Activated CD4-positive, alpha-beta memory T cell treated with anti-CD3 and anti-CD28 coated beads for 36 hours (primary cell): ENCODE measurements around the gene FRY. TPM values are rescaled to one million over a fixed set of nuclear protein-coding genes. Genes with fewer than 3 reads are reported as not detected.

Source experiments
- CTCF ChIA-PET: fragments of 350-600 bp; sonication (Branson Sonifier 250); formaldehyde crosslinking; loops from one replicate; lab custom pipeline; 2021; ENCODE audit warnings: antibody characterized with exemption, inconsistent platforms; lab: Charles Lee
- POLR2A ChIA-PET: fragments of 350-600 bp; sonication (Branson Sonifier 250); formaldehyde crosslinking; loops from one replicate; lab custom pipeline; 2021; ENCODE audit warnings: antibody characterized with exemption; lab: Charles Lee
- DNase-seq: peaks from one replicate; pipeline ENCODE4 v3.0.0-alpha.2; 2020
- H3K27ac Mint-ChIP-seq: one replicate; pipeline ENCODE4 v1.8.0; 2021; ENCODE audit warnings: mixed read lengths
- H3K27me3 Mint-ChIP-seq: one replicate; pipeline ENCODE4 v1.8.0; 2021; ENCODE audit warnings: mixed read lengths
- H3K36me3 Mint-ChIP-seq: one replicate; pipeline ENCODE4 v1.8.0; 2021; ENCODE audit warnings: mixed read lengths
- H3K4me1 Mint-ChIP-seq: one replicate; pipeline ENCODE4 v1.8.0; 2021; ENCODE audit warnings: low read depth, mixed read lengths
- H3K4me3 Mint-ChIP-seq: one replicate; pipeline ENCODE4 v1.8.0; 2021; ENCODE audit warnings: mild to moderate bottlenecking, mixed read lengths
- H3K9me3 Mint-ChIP-seq: one replicate; pipeline ENCODE4 v1.8.0; 2021; ENCODE audit warnings: mixed read lengths
- intact Hi-C: fragments of 100-400 bp; cut with micrococcal nuclease; formaldehyde crosslinking; loops from one replicate; pipeline ENCODE4 v1.15.1; 2023
- total RNA-seq, 2 experiments: library from RNA; stranded (reverse); gene quantifications; one replicate each; pipeline ENCODE4 v1.2.3, GENCODE V29; 2021

FRY gene
- total RNA-seq, 2 experiments from 2014 or later: 4.4 to 5.3 TPM

DNA sequence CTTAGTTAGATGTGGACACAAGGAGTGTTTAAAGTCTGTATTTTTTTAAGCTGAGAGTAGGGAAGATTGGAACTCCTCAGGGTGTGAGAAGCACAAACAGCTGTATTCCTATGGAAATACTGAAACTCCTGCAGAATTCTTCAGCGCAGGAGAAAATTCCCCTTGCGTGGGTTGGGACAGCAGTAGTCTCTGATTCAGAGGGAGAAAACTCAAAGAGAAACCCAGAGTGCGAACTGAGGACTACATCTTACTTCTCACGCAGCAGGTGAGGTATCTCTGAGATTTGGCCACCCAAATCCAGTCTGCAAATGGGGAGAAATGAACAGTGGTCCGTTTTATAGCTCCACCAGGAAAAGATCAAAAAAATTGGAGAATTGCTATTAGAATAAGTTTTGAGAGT, 60.9 kb downstream of the FRY start:
- ChIA-PET CTCF (no interaction called here), POLR2A (no interaction called here)
- DNase-seq: no peak
- Mint-ChIP-seq H3K9me3 (no peaks in the 10 kb centered on the region), H3K36me3 (no peaks in the 10 kb centered on the region), H3K4me3 (no peak overlapping the region), H3K27ac (no peak overlapping the region), H3K27me3 (no peaks in the 10 kb centered on the region), H3K4me1 (no peaks in the 10 kb centered on the region)
- intact Hi-C loops: no loop called here

DNA sequence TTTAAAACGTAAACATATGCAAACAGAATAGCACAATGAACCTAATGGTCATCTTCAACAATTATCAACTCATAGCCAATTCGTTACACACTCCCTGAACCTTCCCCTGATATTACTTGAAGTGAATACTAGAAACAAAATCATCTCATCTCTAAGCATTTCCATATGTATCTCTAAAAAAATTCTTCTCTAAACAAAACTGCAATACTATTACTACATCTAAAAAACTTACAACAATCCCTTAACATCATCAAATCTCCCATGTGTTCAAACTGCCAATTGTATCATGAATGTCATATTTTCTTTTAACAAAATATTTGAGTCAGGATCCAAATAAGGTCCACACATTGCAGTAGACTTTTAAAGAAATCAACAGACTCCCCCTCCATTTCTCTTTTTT, 61.4 kb downstream of the FRY start:
- Mint-ChIP-seq H3K27ac (no peak overlapping the region), H3K4me3 (no peak overlapping the region), H3K4me1 (no peaks in the 10 kb centered on the region), H3K36me3 (no peaks in the 10 kb centered on the region), H3K27me3 (no peaks in the 10 kb centered on the region), H3K9me3 (no peaks in the 10 kb centered on the region)
- CTCF ChIA-PET: no interaction called here
- DNase-seq: no peak
- POLR2A ChIA-PET: no interaction called here
- intact Hi-C loops: no loop called here

DNA sequence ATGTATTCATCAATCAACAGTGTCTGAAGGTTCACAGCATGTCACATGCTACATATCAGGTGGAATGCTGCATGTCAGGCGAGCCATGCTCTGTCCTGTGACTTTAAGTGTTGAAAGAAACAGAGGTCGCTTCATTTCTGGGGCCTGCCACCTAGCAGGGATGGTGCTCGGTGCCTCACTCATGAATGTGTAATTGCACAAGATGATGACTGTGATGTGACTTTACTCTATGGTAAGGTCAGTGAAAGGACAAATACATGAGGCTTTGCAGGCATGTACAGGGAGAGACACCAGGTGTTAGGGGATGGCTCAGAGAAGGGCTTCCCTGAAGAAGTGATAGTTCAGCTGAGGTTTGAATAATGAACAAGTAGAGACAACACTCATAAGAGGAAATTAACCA, 66.7 kb downstream of the FRY start:
- DNase-seq: no peak
- Mint-ChIP-seq H3K4me3 (no peak overlapping the region), H3K36me3 (peaks cover 1% of the 10 kb centered on the region), H3K27me3 (no peaks in the 10 kb centered on the region), H3K4me1 (no peaks in the 10 kb centered on the region), H3K27ac (no peak overlapping the region), H3K9me3 (no peaks in the 10 kb centered on the region)
- ChIA-PET POLR2A (no interaction called here), CTCF (no interaction called here)
- intact Hi-C loops: no loop called here

DNA sequence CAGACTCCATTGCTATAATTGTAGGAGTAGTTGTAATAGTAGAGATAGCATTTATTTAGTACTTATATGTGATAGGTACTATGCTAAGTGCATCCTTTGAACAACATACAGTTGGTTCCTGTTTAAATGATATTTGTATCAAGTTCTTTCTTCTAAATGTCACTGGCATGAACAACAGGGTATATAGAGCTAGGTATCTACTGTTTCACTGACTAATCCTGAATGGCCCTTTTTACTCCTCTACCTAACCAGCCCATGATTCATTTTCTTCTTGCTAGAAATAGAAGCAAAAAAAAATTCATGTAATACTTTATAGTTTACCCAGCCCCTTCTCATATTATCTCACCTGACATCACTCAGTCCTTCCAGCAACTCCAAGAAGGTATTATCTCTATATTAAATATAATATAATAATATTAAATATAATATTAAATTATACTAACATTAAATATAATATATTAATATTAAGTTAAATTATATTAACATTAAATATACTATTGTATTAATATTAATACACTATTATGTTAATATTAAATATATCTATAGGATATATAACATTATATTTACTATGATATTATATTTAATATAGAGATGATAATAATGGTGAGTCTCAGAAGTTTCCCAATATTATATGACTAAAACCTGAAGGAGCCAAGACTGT, 74.2 kb downstream of the FRY start:
- Mint-ChIP-seq H3K4me1 (no peaks in the 10 kb centered on the region), H3K4me3 (no peak overlapping the region), H3K9me3 (no peaks in the 10 kb centered on the region), H3K36me3 (peaks cover 10% of the 10 kb centered on the region), H3K27ac (no peak overlapping the region), H3K27me3 (no peaks in the 10 kb centered on the region)
- intact Hi-C loops: no loop called here
- DNase-seq: no peak
- POLR2A ChIA-PET: no interaction called here
- CTCF ChIA-PET: no interaction called here

DNA sequence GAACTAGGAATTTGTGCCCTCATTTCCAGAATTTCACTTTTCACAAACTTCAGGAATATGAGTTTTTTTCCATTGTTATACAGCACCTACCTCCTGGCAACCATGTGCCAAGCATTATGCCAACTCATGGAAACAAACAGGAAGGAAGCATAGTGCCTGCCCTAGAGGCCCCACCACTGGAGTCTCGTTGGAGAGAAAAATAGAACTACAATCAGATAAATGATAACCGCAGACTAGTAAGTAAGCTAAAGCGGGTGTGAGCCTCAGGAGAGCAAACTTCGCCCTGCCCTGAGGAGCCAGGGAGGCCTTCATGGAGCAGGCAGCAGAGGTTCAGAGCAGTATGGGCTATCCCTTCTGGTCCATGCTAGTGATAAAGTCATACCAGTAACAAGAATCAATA, 75.9 kb downstream of the FRY start:
- no peaks in the 10 kb centered on the region for H3K9me3 Mint-ChIP-seq
- POLR2A ChIA-PET: interaction anchor here (1.1 kb wide), 1 partner anchor 100 kb away, joined by 3 read pairs; no protein-coding TSS in a partner anchor

DNA sequence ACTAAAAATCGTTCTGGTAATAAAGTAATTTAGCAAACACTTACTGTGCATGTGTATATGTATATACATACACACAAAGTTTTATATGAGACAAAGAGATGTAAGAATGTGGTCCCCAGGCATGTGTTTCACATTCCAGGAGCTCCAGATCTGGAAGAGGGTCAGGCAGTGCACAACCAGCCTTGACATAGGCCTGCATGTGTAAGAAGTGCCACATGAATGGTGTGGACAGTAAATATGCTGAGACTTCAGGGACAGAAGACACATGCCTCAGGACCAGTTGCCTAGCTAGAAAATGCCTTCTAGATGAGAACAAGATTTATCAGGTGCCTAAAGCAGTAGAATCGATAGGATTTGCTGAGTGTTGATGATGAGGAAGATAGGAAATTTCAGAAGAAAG, 76.4 kb downstream of the FRY start:
- CTCF ChIA-PET: no interaction called here

More for the DNA sequence above, 75.9 kb downstream of the FRY start:
- Mint-ChIP-seq H3K36me3 (peaks cover 8% of the 10 kb centered on the region), H3K4me3 (no peak overlapping the region), H3K27me3 (no peaks in the 10 kb centered on the region), H3K27ac (no peak overlapping the region), H3K4me1 (no peaks in the 10 kb centered on the region)
- DNase-seq: no peak
- intact Hi-C loops: no loop called here
- CTCF ChIA-PET: no interaction called here

DNA sequence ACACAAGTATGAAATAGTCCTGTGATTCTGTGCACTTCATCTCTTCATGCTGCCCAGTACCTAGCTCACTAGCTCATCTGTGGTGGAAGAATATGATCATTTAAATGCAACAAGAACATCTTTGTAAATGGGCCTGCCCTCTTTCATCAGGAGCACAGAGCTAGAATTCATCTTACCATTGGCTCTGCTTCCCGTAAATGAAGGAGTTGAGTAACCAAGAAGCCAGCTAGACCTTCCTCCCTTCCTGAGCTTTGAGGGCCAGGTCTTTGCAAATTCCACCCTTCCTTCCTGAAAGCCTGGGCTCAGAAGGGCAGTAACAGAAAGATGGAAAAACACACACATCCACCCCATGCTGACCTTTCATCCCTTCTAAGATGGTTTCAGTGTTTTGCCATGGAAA, 82.0 kb downstream of the FRY start:
- CTCF ChIA-PET: no interaction called here

More for the DNA sequence above, 76.4 kb downstream of the FRY start:
- no peak overlapping the region for H3K27ac Mint-ChIP-seq
- no peaks in the 10 kb centered on the region for H3K4me1 Mint-ChIP-seq
- no peak overlapping the region for H3K4me3 Mint-ChIP-seq
- peaks cover 8% of the 10 kb centered on the region for H3K36me3 Mint-ChIP-seq
- POLR2A ChIA-PET: interaction anchor here (1.1 kb wide), 1 partner anchor 100 kb away, joined by 3 read pairs; no protein-coding TSS in a partner anchor
- intact Hi-C loops: no loop called here
- DNase-seq: no peak
- no peaks in the 10 kb centered on the region for H3K27me3 Mint-ChIP-seq
- no peaks in the 10 kb centered on the region for H3K9me3 Mint-ChIP-seq

DNA sequence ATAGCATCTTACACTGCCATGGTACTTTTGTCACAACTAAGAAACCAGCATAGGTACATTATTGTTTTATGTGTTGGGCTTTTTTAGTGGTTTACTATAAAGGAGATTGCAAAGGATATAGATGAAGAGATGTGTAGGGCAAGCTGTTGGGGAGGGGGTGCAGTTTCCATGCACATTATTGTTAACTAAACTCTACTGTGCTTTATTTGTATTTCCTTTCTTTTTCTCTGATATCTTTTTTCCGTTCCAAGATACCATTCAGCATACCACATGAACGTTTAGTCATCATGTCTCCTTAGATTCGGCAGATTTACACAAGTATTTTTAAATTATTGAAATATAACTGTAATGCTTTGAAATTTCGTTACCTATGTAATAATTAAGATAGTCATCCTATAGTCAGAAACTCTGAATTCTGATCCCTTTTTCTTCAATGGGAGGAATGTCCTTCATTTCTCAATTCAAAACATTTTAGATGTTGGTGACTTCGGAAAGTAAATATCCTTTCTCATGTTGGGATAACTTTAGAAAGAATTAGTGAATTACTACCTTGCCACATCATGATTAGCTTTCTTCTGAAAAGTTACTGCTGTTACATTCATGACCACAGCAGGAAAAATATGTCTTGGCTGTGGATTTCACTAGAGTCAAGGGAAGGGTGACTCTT, 82.8 kb downstream of the FRY start:
- Mint-ChIP-seq H3K36me3 (no peaks in the 10 kb centered on the region), H3K27me3 (no peaks in the 10 kb centered on the region), H3K4me1 (peaks cover 11% of the 10 kb centered on the region), H3K9me3 (no peaks in the 10 kb centered on the region), H3K4me3 (no peak overlapping the region), H3K27ac (no peak overlapping the region)
- no peak for DNase-seq
- intact Hi-C loops: no loop called here
- POLR2A ChIA-PET: no interaction called here
- CTCF ChIA-PET: interaction anchor here (1.1 kb wide), 1 partner anchor 205 kb away, joined by 3 read pairs; no protein-coding TSS in a partner anchor

More for the DNA sequence above, 82.0 kb downstream of the FRY start:
- H3K9me3 Mint-ChIP-seq: no peaks in the 10 kb centered on the region
- H3K36me3 Mint-ChIP-seq: no peaks in the 10 kb centered on the region
- POLR2A ChIA-PET: no interaction called here
- no peaks in the 10 kb centered on the region for H3K27me3 Mint-ChIP-seq
- peaks cover 11% of the 10 kb centered on the region for H3K4me1 Mint-ChIP-seq
- intact Hi-C loops: no loop called here
- DNase-seq: no peak
- H3K4me3 Mint-ChIP-seq: no peak overlapping the region
- no peak overlapping the region for H3K27ac Mint-ChIP-seq

DNA sequence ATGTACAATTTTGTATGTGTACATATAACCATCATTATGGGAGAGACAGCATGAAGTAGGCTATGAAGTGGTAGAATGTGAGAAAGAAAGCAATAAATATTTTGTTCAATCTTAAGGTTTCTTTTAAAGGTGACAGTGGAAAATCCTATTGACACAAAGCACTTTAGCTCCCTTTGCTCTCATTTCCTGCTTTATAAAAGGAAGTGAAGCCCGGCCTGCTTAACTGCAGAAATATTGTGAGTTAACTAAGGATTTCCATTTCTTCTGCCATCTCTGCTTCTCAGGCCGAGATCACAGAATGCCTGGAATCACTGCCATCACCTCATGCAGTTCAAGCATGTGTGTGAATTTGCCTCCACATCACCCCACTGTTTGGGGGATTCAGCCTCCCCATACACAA, 83.5 kb downstream of the FRY start:
- CTCF ChIA-PET: interaction anchor here (1.1 kb wide), 1 partner anchor 206 kb away, joined by 3 read pairs; no protein-coding TSS in a partner anchor
- Mint-ChIP-seq H3K27ac (no peak overlapping the region), H3K4me1 (peaks cover 11% of the 10 kb centered on the region), H3K9me3 (no peaks in the 10 kb centered on the region), H3K36me3 (no peaks in the 10 kb centered on the region), H3K27me3 (no peaks in the 10 kb centered on the region), H3K4me3 (no peak overlapping the region)
- DNase-seq: no peak
- intact Hi-C loops: no loop called here
- POLR2A ChIA-PET: no interaction called here

DNA sequence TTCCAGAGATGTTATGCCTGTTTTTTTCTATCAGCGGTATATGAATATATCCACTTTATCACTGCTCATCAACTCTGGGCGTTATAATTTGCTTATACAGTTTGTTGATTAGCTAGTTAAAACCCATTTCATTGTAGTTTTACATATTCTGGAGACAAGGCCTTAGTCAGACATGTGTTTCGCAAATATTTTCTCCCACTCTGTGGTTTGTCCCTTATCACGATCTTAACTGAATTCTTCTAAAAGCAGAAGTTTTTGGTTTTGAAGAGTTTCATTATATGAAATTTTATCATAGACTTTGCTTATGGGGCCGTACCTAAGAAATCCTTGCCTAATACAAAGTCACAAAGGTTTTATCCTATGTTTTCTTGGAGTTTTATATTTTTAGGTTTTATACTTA, 84.6 kb downstream of the FRY start:
- no peak overlapping the region for H3K27ac Mint-ChIP-seq
- H3K4me3 Mint-ChIP-seq: no peak overlapping the region
- CTCF ChIA-PET: no interaction called here
- POLR2A ChIA-PET: no interaction called here
- H3K36me3 Mint-ChIP-seq: peaks cover 6% of the 10 kb centered on the region
- DNase-seq: no peak
- no peaks in the 10 kb centered on the region for H3K27me3 Mint-ChIP-seq
- H3K4me1 Mint-ChIP-seq: peaks cover 12% of the 10 kb centered on the region
- no peaks in the 10 kb centered on the region for H3K9me3 Mint-ChIP-seq
- intact Hi-C loops: no loop called here

DNA sequence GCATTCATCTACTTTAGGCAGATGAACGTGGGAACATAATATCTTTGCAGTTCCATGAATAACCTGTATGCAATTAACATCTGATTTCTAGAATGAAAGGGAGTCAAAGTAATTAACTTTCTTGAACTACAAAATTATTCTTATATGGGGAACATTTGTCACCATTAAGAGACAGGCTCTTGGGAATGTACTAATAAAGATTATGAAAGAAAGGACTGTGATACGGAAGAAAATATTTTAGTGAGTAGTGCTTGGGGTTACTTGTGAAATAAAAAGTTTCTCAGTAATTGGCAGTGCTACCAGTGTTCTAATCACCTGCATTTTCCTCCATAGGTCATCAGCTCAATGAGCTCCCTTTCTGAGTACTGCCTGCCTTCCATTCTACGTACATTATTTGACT, 85.4 kb downstream of the FRY start:
- no peak overlapping the region for H3K27ac Mint-ChIP-seq
- no peaks in the 10 kb centered on the region for H3K27me3 Mint-ChIP-seq
- H3K4me3 Mint-ChIP-seq: no peak overlapping the region
- ChIA-PET POLR2A (no interaction called here), CTCF (no interaction called here)
- no peak for DNase-seq
- peaks cover 13% of the 10 kb centered on the region for H3K36me3 Mint-ChIP-seq
- peaks cover 14% of the 10 kb centered on the region for H3K4me1 Mint-ChIP-seq
- intact Hi-C loops: no loop called here
- no peaks in the 10 kb centered on the region for H3K9me3 Mint-ChIP-seq

DNA sequence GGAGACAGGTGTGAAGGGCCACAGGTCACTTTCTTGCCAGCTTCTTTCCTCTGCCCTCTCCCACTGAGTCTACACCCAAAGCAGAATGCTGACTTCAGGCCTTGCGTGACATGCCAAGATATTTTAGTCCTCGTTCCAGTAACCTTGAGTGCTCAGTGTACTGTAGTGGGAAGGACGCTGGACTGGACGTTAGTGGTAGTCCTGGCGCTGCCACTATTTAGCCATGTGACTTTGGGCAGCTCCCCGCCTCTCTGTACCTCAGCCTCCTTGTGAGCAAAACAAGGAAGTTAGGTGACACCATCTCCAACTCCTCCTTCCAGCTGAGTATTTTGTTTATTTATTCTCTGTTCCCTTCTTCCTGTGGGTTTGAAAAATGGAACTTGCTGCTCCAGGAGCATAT, 86.1 kb downstream of the FRY start:
- ChIA-PET POLR2A (no interaction called here), CTCF (no interaction called here)
- intact Hi-C loops: no loop called here
- Mint-ChIP-seq H3K27me3 (no peaks in the 10 kb centered on the region), H3K36me3 (peaks cover 16% of the 10 kb centered on the region), H3K4me1 (peaks cover 14% of the 10 kb centered on the region), H3K4me3 (no peak overlapping the region), H3K27ac (no peak overlapping the region), H3K9me3 (peaks cover 4% of the 10 kb centered on the region)
- no peak for DNase-seq

DNA sequence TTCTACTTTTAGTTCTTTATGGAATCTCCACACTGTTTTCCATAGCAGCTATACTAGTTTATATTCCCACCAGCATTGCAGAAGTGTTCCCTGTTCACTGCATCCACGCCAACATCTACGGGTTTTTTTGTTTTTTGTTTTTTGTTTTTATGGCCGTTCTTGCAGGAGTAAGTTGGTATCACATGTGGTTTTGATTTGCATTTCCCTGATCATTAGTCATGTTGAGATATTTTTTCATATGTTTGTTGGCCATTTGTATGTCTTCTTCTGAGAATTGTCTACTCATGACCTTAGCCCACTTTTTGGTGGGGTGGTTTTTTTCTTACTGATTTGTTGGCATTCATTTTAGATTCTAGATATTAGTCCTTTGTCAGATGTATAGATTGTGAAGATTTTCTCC, 89.7 kb downstream of the FRY start:
- ChIA-PET POLR2A (no interaction called here), CTCF (no interaction called here)
- Mint-ChIP-seq H3K9me3 (peaks cover 5% of the 10 kb centered on the region), H3K36me3 (peaks cover 20% of the 10 kb centered on the region), H3K4me3 (no peak overlapping the region), H3K4me1 (peaks cover 3% of the 10 kb centered on the region), H3K27ac (no peak overlapping the region), H3K27me3 (no peaks in the 10 kb centered on the region)
- no peak for DNase-seq
- intact Hi-C loops: no loop called here
